GM18909 (cell line): ENCODE measurements around the gene SVBP.
A peak's percentile ranks its signal among the peaks of the same experiment; 100 is the strongest.
"Not testable (repeated sequence)": the region's sequence is repeated elsewhere in the genome, so short reads cannot be mapped to it uniquely, and the experiment has no call there.

ENCODE experiments used
- ATAC-seq: cut with Tn5 transposase; IDR thresholded peaks from one replicate; pipeline ENCODE4 v1.9.1; 2021; ENCODE audit warnings: mild to moderate bottlenecking; ENCODE audit not compliant: unreplicated experiment, poor library complexity

The SVBP gene

DNA sequence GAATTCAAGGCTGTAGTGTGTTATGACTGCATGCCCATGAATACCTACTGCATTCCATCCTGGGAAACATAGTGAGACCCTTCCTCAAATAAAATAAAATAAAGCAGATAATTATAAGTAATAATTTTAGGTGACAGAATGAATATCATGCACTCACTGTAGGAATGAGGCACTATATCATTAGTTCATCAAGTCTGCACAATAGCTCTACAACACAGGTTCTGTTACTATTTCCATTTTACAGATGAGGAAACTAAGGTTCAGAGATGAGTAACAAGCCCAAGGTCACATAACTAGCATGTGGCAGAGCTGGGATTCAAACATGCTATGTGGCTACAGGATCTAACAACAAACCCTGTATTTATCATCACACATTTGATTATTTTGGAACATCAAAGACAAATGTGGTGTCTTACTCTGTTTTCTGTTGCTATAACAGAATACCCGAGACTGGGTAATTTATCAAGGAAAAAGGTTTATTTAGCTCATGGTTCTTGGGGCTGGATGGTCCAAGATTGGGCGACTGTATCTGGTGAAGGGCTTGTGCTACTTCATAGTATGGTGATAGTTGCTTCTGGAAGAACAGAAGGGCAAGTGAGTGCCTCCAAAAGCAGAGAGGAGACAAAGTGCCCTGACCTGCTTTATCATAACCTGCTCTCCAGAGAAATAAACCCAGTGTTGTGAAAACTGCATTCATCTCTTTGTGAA is 24.4 kb upstream of the SVBP start:
- no peak for ATAC-seq

DNA sequence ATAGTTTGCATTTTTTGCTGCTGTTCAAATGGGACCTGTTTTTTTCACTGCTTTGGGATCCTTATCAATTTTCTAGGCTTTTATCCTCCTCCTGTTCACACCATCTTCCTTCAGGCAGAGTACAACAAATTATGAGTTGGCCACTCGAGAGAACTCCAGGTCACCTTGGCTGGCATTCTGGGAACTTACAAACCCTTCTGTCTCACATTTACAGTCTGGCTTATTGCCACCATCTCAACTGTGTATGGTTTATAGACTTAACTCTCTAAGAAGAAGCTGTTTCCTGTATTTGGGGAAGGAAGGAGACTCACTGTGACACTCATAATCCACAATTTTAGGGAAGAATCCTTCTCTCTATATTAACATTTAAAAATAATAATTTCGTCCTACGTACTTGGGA is 23.8 kb upstream of the SVBP start:
- ATAC-seq = no peak

DNA sequence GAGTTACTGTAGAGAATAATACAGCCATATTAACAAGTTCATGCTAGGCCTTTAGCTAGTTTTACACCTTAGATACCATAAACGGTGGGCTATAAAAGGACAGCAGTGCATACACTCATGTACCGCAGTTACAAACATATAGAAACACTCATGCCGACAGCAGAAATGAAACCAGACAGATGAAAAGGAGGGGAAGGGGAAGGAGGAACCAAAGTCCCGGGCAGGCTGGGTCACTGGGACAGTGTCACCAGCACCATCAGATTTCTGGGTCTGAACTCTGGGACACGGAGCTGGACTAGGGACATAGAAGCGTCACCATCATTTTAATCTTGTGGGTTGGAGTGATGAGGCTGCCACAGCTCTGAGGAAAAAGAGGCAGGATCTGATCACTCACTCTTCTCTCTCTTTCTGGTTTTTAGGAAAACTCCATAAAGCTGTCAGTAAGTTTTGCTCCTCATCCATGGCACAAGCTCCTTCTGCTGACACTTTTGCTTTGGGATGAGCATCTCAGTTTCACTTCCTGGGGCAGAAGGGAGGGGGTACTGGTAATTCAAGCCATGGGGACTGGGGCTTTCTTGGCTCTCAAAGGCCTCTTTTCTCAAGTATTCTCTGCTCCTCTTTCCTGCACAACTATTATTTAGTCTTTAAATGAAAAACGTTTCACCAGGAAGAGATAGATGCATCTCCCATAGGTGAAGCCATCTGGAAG is 21.4 kb upstream of the SVBP start:
- no peak for ATAC-seq

DNA sequence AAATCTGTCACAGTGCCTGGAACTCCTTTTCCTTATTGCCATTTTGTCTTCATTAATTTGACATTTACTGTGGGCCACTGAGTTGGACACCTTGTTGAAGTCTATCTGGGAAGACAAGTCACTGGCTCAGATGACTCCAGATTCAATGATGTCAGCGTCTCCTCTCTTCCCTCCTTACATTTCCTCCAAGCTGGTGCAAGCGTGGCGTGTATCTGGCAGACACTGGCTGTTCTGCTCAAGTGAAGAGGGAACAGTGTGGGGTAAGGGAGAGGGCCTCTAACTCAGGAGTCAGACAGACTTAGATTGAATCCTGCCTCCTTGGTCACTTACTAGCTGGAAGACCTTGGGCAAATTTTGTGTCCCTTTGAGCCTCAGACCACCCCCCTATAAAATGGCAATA is 20.5 kb upstream of the SVBP start:
- no peak for ATAC-seq

DNA sequence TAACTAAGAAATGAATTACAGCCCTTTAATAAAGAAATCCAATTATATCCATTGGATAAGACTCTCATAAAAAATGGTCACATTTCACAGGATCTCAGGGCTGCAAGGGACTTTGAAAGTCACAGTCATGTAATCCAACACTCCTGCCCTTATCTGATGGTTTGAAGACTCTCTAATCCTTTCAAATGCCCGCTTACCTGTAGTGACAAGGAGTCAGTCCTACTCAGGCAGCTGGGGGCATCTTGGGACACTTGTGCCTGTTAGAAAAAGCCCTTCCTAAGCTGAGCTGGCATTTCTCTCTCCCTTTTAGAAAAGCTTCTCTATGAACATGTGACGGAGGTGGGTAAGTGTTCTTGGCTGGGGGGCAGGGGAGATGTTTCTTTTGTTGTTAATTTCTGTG is 18.2 kb upstream of the SVBP start:
- ATAC-seq = no peak

GRCh38 chr1:42834803-42835202 is 17.6 kb upstream of the SVBP start:
- ATAC-seq = no peak

DNA sequence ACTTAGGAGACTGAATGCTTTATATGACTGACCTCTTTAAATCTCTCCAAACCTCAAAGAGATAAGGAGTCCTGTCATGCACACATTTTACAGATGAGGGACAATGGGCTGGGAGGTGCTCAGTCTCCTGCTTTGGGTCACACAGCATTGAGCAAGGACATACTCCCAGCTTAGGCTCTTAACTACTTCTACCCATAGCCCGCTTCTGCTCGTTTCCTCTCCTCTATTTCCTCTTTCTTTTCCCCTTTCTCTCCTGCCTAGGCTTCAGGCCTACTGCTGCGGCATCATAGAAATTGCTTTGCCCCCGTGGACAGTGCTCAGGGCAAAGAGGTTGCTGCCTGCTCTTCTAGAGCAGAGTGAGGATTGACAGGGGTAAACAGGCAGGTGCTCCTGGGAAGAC is 16.8 kb upstream of the SVBP start:
- no peak for ATAC-seq

DNA sequence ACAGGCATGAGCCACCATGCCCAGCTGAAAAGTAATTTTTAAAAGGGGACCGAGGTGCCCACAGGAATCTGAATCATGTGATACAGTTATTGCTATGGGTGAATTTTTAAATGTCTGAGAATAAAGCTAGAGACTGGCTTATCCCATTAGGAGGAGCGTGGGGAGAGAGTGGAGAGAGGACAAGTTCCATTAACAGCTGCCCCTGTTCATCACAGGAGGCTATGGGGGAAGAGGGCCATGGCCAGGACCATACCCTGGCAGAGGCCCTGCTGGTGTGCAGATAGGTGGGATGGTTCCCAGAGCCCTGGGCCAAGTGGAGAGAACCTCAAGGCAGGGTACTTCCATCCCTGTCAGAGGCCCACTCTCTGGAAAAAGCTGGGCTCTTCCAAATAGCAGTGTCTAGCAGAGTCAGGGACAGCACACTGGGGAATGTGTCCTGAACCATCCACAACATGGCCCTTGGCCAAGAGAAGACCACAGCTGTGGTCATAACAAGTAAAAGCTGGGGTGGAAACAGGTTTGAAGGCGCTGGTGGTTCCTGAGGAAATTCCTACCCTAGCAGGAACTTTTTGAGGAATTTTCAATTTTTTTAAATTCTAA is 15.5 kb upstream of the SVBP start:
- no peak for ATAC-seq

- no peak for ATAC-seq
These were observed 14.1 kb upstream of the SVBP start for GRCh38 chr1:42831273-42831672.

- ATAC-seq = no peak
These were observed 13.4 kb upstream of the SVBP start for GRCh38 chr1:42830631-42831030.

DNA sequence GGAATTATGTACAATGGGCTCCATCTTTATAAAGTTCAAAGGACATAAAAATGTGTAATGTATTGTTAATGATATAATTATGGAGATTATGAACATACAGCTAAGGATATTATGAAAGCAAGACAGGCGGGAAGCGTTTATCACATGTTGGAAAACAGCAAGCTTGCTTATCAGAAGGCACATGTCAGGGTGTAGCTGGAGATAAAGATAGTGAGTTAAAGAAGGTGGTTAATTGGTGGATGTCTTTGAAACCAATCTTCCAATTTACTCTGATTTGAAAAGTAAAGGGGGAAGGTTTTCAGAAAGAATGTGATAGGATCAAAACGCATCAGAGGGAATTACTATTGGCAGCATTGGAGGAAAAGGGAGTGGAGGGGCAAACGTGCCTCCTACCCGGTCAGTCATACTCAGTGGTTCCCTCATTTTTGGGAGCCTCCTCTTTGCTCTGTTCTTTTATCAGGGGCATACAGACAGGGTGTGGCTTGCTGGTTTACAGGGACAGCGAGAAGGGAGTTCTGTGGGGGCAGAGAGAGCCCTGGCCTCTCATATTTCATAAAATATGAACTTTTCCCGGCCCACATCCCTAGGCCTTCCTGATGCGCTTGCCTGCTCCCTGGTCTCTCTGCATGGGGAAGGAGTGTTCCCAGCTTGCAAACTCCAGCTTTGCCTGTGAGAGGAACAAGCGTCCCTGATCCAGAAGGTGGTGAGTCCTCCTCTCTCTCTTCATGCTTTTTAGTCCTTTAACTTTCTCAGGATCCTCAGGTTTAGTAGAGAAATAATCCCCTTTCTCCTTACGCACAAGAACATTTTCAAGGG is 8.0 kb upstream of the SVBP start:
- ATAC-seq = no peak

- no peak for ATAC-seq
These were observed 7.4 kb upstream of the SVBP start for GRCh38 chr1:42824481-42825035.

DNA sequence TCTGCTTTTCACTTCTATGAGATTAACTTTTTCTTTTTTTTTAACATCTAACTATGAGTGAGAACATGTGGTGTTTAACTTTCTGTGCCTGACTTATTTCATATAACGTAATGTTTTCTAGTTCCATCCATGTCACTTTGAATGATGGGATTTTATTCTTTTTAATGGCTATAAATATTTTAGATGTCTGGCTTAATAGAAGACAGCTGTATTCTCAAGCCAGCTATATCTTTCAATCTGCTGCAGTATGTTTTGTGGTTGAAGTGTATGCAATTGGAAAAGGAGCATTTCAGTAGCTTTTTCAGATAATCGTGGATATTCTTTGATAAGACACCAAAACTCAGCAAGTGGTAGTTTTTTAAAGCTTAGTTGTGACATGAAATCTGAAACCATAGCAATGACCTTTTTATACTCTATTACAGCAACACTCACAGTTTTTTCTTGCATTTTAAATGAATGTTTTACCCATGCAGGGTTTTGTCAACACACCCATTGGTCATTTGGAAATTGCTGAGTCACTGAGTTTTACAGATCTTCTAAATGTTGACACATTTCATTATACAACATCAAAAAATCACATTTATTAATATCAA is 5.7 kb upstream of the SVBP start:
- ATAC-seq = no peak

GRCh38 chr1:42821690-42822089 is 4.5 kb upstream of the SVBP start:
- no peak for ATAC-seq

DNA sequence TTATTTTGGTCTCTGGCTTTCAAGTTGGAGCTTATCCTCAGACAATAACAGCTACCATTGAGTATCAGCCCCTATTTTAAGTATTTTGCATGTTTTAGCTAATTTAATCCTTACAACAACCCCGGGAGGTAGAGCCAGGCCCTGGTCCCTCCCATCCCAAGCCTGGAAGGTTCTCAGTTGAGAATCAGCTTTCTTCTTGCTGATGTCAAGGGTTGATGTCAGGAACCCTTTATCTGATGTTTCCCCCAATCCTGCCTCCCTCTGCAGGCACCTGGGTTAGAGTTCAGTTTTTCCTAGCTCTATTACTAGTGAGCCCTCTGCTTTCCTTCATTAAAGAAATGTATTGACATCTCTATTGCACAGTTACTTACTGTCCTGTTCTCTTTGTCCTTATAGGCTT is 3.6 kb upstream of the SVBP start:
- no peak for ATAC-seq

GRCh38 chr1:42817976-42818375 is 779 bp upstream of the SVBP start:
- no peak for ATAC-seq

GRCh38 chr1:42817440-42817767 is 207 bp upstream of the SVBP start:
- ATAC-seq = no peak

GRCh38 chr1:42815941-42816584 is 1.1 kb downstream of the SVBP start:
- peak; percentile 9 for ATAC-seq

GRCh38 chr1:42814815-42815214 is 2.4 kb downstream of the SVBP start:
- ATAC-seq = not testable (repeated sequence)
